Cerebellar cortex (tissue), 1 donor: ENCODE data around the gene SH2D6.
"Not testable (repeated sequence)": the region's sequence is repeated elsewhere in the genome, so short reads cannot be mapped to it uniquely, and the experiment has no call there.

Experiments used
- DNase-seq: peaks from one replicate; pipeline ENCODE4 v3.0.0-alpha.2; 2015; ENCODE audit warnings: low spot score

Gene SH2D6

DNA sequence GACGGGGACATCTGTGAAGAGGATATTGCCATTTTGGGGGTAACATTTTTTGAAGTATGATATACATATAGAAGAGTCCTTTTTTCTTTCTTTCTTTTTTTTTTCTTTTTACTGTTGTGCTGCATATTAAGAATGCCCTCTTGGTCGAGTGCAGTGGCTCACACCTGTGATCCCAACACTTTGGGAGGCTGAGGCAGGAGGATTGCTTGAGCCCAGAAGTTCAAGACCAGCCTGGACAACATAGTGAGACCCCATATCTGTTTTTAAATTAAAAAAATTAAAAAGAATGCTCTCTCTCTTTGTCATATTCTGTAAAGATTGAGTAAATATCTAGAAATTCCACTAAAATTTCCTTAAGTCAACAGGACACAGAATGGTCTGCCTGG lies 3.6 kb downstream of the SH2D6 start:
- DNase-seq = no peak

DNA sequence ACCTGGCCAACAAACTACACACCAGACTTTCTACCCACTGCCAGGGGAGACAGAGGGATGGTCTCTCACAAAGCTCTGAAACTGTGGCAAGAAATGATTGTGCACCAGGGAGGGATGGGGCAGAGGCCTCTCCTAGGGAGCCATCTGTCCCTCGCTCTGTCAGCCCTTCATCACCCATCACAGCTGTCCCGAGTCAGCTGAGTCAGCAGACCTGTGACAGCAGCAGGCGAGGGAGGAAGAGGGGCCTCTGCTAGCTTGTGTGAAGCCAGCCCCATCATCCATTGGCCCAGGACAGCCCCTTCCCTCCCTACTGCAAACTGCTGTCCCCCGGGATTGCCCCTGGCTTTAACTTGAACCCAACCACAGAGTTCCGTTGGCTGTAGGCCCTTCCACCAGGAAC lies 5.0 kb downstream of the SH2D6 start:
- no peak for DNase-seq

DNA sequence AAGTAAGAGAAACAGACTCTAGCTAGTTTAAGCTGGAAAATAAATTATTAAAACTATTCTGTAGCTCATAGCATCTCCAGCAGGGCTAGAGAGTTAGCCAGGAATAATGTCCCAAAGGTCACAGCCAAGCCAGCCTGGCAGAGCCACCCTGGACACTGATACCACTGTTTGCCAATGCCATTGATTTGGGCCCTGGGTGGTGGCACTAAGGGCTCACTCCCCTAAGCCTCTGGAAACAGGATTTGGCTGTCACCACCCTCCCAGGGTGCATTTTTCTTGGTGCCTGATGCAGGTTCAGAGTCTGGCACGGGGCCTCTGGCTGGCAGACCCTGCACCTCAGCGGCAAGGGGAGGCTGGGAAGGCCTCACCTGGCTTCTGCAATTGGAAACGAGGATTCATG lies 7.1 kb downstream of the SH2D6 start:
- DNase-seq = no peak

DNA sequence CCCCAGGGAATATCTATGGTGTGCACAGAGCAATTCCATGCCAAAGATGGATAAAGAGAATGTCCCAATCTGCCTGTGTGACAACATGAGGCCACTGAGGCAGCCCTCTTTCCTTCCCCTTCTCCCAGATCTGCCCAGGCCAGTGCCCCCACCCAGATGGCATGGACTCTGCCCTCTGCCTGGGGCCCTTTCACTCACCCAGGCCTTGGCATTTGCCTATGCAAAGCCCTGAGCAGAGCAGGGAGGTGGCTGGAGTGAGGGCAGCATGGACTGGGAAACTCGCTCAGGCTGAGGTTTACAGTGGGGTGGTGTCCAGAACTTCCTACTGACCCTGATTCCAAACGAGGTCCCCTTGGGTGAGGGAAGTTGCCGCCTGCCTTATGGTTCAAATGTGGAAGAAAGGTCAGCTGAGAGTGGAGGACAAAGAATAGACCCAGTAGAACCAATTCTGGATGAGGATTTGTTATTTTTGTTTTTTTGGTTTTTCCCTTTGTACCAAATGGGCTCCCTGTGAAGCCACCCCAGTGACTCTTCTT lies 8.9 kb downstream of the SH2D6 start:
- DNase-seq = no peak

DNA sequence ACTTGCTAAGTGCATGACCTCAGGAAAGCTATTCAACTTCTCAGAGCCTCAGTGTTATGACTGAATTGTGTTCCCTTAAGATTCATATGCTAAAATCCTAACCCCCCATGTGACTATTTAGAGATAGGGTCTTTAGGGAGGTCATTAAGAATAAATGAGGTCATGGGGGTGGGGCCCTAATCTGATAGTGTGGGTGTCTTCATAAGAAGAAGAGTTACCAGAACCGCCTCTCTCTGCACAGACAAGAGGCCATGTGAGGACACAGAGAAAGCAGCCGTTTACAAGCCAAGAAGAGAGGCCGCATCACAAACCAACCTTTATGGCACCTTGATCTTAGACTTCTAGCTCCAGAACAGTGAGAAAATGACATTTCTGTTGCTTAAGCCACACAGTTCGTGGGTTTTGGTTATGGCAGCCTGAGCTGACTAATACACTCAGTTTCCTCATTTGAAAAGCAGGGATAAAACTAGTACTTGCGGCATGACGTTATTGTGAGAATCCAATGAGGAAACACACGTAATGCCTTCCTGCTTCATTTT lies 9.9 kb downstream of the SH2D6 start:
- DNase-seq = peak; percentile 21

DNA sequence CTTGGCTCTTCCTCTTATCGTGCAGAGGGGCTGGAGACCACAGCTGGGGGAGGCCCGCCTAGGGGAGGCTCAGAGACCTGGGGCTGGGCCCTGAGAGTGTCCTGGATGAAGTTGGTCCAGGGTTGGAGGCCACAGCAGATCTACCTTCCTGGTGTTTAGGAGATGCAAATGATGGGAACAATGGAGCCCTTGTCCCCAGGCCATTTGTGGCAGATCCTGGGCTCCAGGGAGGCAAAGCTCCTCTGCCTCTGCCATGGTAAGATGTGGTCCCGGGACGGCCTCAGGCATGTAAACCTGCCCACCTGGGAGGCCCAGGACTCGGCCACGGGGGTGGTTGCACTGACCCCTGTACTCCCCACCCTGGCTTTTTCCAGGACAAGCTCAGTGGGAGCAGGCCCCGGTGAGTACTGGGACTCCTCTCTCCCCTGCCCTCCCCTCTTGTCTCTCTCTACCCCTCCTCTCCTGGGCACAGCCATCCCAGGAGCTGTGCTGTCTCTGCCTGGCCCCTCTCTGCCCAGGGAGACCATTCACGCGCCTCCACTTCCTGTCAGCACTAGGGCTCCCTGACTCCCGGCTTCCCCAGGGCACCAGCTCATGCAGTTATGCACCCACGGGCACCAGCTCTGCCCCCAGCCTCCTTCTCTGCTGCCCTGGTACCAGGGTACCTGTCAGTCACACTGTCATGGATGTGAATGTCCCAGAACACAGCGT lies 10.9 kb downstream of the SH2D6 start:
- no peak for DNase-seq

DNA sequence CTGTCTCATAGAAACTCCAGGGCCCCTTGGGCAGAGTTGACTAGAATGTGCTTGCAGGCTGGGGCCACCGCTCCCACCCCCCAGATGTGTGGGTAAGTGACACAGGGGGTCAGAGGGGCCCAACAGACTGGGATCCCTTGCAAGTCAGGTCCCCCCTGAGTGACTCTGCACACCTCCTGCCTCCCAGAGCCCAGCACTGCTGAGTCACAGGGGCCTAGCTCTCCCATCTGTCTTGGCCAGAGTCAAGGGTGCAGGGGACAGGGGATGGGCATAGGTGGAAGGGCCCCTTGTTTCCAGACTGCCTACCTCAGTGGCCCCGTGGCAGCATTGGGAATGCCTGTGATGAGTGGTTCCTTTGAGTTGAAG lies 11.4 kb downstream of the SH2D6 start:
- no peak for DNase-seq

DNA sequence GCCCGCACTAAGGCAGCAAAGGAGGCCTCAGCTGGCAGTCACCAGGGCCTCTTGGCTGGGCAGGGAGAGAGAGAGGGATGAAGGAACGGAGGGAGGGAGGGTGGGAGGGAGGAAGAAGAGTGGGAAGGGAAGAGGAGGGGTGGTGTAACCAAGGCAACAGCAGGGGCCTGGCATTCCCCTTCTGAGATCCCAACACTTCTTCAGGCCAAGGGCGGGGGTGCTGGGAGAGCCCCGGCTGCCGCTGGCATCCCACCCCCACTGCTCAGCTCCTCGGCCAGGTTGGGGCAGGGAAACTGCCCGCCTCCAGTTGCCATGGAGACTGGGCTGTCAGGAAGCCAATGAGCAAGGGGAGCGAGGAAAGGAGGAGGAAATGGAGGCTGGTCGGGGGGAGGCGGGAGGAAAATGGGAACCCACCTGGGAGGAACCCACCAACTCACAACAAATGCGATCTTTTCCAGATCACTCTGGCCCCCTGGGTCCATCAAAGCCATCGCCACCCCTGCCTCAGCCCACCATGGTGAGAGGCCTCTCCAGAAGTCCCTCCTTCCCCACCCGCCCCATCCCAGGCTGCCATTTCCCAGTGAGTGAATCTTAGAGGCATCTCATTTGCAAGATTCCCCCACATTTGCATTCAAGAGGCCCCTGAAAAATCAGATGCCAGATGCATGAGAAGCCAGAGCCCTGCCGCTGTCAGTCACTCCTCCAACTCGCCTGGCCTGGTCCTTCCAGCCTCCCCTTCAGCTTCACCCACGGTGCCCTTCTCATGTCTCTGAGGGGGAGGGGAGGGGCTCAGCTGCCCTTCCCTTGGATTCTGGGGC lies 12.4 kb downstream of the SH2D6 start:
- peak; percentile 96 for DNase-seq

DNA sequence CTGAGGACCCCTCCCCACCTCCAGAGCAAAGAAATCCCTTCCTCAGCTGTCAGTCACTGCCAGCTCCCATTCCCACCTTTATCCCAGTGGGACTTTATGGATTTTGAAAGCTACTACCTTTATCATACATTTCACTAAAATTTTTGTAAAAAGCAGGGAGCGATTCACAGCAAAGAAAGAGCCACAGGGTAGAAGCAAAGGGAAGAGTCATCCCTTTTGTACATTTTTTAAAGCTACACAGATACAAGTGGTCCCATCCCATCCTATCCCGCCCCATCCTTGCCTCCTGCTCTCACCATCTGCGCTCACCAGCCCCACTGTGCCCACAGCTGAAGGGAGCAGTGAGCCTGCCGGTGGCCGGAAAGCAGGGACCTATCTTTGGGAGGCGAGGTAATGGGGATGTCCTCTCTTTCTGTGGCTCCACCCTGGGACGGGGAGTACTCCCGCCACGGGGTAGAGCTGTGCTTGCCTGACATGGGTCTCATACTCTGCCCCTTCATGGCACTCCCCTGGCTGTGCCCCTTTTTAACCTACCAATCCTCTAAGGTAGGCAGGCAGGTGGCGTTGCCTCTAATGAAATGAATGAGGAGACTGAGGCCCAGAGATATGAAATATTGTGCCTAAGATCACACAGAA lies 13.2 kb downstream of the SH2D6 start:
- DNase-seq = peak; percentile 82

DNA sequence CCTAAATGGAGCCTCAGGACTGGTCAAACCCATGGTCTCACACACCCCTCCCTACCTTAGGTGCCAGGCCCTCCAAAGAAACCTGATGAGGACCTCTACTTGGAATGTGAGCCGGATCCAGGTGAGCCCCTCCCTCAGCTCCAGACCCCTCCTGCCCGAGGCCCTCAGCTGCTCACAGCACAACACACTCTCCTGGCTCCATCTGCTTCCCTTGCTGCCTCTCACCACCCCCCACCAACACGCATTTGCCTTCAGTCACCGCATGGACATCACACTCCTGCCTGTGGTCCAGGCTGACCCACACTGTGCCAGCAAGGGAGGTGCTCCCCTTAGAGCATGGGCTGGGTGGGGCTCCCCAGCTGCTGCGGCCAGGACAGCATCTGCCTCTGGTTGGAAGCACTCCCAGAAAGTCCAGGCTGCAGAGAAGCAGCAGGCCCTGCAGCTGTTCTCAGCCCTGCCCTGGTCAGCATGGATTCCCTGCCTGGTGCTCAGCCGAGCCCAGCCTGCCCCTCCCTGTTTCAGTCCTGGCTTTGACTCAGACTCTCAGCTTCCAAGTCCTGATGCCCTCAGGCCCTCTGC lies 15.1 kb downstream of the SH2D6 start:
- DNase-seq = peak; percentile 69

DNA sequence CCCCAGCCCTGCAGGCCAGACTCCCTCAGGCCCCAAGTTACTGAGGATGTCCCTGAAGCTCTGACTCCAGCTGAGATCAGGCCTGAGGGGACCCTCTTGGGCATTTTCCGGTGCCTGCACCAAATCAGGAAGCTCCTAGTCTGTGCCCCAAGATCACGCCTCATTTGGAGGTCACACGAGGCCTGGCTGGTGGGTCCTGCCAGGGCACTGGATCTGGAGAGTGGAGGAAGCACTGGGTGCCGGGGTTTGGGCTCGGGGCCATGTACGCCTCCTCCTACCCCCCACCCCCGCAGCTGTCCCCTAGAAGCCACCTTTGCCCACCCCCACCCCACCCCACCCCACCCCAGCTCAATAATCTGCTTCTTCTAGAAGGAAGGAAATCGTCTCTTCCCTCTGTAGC lies 16.2 kb downstream of the SH2D6 start:
- no peak for DNase-seq

DNA sequence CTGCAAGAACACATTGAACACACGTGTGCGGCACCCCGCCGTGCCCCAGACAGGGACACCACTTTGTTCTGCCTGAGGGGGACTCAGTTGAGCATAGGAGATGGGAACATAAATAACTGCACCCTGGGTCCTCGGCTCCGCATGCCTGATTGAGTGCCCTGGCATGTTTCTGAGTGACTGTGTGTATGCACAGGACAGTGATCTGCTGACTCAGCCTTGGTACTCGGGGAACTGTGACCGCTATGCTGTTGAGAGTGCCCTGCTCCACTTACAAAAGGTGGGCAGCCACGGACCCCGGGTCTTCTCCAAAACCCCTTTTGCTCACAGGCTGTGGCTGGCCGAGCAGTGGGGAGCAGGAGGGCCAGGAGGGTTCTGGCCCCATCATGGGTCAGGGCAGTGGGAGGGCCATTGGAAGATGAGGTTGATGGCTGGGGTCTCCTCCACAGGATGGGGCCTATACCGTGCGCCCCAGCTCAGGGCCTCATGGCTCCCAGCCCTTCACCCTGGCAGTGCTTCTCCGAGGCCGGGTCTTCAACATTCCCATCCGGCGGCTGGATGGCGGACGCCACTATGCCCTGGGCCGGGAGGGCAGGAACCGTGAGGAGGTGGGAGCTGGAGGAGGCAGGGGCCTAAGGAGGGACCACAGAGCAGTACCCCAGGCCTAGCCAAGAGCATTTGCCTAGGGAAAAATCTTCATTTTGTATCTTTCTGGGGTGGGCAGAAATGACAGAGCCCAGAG lies 16.9 kb downstream of the SH2D6 start:
- no peak for DNase-seq

DNA sequence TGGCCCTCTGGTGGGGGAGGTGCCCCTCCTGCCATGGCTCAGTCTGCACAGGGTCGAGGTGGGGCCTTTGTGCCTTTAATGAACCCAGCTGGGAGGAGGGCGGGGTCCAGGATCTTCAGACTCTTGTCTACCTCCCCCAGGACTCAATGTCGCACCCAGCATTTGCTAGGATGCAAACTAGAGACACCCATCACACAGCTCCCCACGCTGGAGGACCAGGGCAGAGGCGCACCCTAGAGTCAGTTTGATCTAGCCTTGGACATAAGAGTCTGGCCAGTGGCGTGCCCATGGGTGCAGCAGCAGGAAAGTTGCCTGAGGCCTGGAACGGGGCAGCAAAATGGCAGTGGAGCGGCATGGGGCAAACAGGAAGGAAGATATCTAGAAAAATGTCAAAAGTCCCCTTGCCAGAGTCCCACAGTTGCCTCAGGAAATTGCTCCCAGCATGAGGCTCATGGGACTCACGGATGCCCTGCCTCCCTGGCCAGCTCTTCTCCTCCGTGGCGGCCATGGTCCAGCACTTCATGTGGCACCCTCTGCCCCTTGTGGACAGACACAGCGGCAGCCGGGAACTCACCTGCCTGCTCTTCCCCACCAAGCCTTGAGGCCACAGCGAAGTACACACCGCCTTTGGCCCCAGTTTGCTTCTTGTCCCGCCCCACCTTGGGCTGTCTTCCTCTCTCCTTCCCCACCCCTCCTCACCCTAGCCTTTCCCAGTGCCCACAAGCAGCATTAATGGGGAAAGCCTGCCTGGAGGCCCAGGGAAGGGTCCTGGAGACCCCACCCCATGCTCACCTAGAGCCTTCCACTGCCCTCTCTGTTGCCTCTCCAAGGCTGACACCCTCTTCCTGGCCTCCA lies 17.7 kb downstream of the SH2D6 start:
- peak; percentile 25 for DNase-seq

DNA sequence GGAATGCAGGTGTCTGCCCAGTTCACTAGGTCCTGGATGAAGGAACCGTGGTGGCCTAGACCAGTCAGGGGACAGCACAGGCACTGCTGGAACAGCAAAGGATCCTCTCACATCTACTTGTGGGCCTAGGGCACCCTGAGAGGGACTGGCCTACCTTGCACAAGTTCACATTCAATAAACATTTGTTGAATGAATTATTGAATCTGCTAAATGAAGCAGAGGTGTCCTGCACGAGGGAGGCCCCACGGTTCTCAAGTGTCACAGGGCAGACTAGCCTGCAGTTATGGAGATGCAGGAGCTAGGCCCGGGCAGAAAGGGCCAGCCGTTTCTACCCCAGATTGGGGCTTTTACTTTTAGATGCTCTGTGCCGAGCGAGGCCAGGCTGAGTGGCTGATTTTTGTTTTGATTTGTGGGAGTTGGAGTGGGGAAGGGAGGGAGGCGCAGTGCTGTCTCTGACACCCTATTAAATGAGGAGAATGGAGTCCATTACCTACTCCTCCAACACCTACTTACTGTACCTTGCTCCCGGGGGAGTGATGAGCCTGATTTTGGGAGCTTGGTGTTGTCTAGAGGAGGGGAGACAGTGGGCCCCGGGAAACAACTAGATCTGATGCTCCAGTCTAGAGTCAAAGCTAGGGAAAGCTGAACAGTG lies 18.4 kb downstream of the SH2D6 start:
- DNase-seq = peak; percentile 43

DNA sequence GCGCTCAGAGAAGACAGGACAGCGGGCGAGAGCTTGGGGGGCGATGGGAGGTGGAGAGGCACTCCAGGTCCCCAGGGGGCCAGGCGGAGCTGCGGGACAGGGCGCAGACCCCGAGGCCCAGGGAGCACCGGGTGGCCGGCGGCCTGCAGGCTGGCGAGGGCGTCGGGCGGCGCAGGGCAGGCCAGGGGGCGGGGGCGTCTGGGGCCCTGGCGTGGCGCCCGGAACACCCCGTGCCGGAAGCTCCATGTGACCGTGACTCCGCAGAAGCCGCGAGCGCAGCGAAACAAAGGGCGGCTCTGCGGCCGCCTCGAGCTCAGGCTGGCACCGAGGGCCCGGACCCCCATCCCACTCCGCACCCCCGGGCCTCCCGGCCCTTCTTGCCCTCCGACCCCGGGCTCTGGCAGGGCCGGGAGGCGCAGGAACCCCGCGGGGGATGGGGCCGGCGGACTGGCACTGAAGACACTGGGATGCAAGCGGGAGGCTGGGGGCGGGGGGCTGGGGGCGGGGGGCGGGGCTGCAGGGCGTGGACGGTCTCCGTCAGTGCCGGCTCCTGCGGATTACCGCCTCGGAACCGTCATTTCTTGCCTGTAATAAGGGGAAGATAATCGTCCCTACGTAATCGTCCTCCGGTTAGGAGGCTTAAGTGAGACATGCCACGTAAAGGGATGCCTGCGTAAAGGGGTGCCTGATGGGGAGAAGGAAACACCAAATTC lies 19.1 kb downstream of the SH2D6 start:
- DNase-seq = peak; percentile 51

DNA sequence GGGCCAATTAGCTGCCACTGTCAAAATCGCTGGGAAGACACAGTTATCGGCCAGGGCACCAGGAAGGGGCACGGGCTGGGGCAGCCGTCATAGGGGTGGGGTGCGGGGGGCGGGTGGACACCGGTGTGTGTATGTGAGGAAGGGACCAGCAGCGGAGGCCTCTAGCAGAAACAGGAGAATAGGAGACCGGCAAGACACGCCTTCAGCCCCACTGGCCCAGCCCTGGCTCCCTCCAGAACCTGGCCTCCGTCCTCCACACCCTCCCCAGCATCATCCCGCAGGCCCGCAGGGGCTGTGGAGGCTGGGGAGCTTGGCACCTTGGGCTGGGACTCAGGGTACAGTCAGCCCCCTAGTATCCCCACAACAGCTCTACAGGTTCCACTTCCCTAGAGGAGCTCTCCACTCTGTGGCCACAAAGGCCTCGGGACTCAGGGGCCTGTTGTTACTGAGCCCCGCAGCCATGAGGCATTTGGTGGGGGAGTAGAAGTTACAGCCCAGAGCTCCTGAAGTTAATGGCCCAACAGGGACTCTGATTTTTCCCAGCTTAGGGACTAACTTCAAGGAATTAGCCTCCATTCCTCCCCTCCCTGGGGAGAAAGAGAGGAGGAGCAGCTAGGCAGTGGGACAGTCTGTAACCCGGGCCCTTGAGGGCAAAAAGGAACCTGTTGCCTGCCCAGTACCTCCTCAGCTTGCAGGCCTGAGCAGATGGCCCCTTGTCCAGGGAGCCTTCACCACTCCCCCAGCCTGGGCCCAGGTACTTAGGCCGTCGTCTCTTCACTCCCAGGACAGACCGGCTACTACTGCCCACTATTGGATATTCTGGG lies 19.9 kb downstream of the SH2D6 start:
- peak; percentile 42 for DNase-seq

DNA sequence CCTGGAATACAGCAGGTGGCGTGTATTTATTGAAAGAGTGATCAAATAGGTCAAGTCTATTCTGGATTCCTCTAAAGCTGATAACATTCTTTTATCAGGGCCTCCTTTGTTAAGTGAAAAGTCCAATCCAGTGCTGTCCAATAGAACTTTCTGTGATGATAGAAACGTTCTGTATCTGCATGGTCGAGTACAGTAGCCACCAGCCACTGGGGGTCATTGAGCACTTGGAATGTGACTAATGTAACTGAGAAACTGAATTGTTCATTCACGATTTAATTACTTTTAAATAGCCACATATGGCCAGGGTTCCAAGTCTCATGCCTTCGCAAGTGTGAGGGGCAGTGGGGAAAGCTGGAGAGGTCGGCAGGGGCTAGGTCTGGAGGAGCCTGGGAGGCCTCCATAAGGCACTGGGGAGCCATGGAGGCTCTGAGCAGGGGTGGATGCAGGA lies 20.5 kb downstream of the SH2D6 start:
- no peak for DNase-seq

DNA sequence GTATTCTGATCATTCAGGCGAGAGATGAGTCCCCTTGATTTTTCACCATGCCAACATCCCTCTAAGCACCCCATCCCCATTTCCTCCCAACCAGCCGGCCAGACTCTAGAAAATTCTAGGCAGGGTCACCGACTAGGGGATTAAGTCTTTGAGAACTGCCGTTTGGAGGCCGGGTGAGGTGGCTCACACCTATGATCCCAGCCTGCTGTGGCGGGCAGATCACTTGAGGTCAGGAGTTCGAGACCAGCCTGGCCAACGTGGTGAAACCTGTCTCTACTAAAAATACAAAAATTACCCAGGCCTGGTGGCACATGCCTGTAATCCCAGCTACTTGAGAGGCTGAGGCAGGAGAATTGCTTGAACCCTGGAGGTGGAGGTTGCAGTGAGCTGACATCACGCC lies 21.1 kb downstream of the SH2D6 start:
- not testable (repeated sequence) for DNase-seq
